Activated CD8-positive, alpha-beta memory T cell treated with anti-CD3 and anti-CD28 coated beads for 36 hours (primary cell): Measurements from ENCODE around the gene TRIM46. TPM values are rescaled to one million over a fixed set of nuclear protein-coding genes. Genes with fewer than 3 reads are reported as not detected.
"Not testable (repeated sequence)": the region's sequence is repeated elsewhere in the genome, so short reads cannot be mapped to it uniquely, and the experiment has no call there.

ENCODE experiments used
- CTCF ChIA-PET: fragments of 350-600 bp; sonication (Branson Sonifier 250); formaldehyde crosslinking; loops from one replicate; lab custom pipeline; 2021; ENCODE audit warnings: antibody characterized with exemption; lab: Charles Lee
- POLR2A ChIA-PET: fragments of 350-600 bp; sonication (Branson Sonifier 250); formaldehyde crosslinking; loops from one replicate; lab custom pipeline; 2021; ENCODE audit warnings: antibody characterized with exemption; lab: Charles Lee
- total RNA-seq, 2 experiments: library from RNA; stranded (reverse); gene quantifications; one replicate each; pipeline ENCODE4 v1.2.3, GENCODE V29; 2021

The TRIM46 gene
- total RNA-seq, 2 experiments from 2014 or later, result 7.3 to 7.8 TPM

GRCh38 chr1:155206891-155207805 lies 33.5 kb downstream of the TRIM46 start:
- CTCF ChIA-PET, result interaction anchor here (0.5 to 2.9 kb wide), 20 partner anchors 9 to 281 kb away, joined by 3 to 28 read pairs (median 6); partner anchors contain the start of gene KRTCAP2
- POLR2A ChIA-PET, result interaction anchor here (0.6 to 4.0 kb wide), 6 partner anchors 13 to 153 kb away, joined by 3 to 25 read pairs (median 4); no protein-coding TSS in a partner anchor

- ChIA-PET POLR2A (interaction anchor here (0.7 to 4.0 kb wide), 2 partner anchors 14 to 51 kb away, joined by 5 to 25 read pairs; no protein-coding TSS in a partner anchor), CTCF (interaction anchor here (0.8 to 2.9 kb wide), 8 partner anchors 11 to 43 kb away, joined by 5 to 28 read pairs (median 10); a partner anchor contains a TSS)
These were observed 34.3 kb downstream of the TRIM46 start, which contains the start of gene THBS3 for GRCh38 chr1:155207806-155208540. THBS3 (minus strand) TSS chr1:155207897; CDS start chr1:155207876, 21 bp downstream.

GRCh38 chr1:155208541-155209311 lies 35.1 kb downstream of the TRIM46 start, which contains the start of gene MTX1:
MTX1 (plus strand) TSS chr1:155208695; CDS start chr1:155208805, 110 bp downstream.
- POLR2A ChIA-PET, result interaction anchor here (1.0 to 4.0 kb wide), 3 partner anchors 12 to 18 kb away, joined by 3 to 25 read pairs (median 5); no protein-coding TSS in a partner anchor
- CTCF ChIA-PET, result interaction anchor here (0.9 to 2.9 kb wide), 7 partner anchors 10 to 42 kb away, joined by 3 to 28 read pairs (median 10); no protein-coding TSS in a partner anchor

GRCh38 chr1:155209312-155209721 lies 35.7 kb downstream of the TRIM46 start:
- ChIA-PET CTCF (interaction anchor here (0.9 to 2.4 kb wide), 2 partner anchors 16 to 18 kb away, joined by 3 to 9 read pairs; no protein-coding TSS in a partner anchor), POLR2A (interaction anchor here (1.0 to 4.0 kb wide), 3 partner anchors 13 to 17 kb away, joined by 3 to 25 read pairs (median 5); no protein-coding TSS in a partner anchor)

- ChIA-PET CTCF (no interaction called here), POLR2A (interaction anchor here (4.0 kb wide), 1 partner anchor 17 kb away, joined by 25 read pairs; no protein-coding TSS in a partner anchor)
These were observed 36.9 kb downstream of the TRIM46 start for GRCh38 chr1:155210314-155211104.

GRCh38 chr1:155211381-155212050 lies 37.9 kb downstream of the TRIM46 start:
- ChIA-PET POLR2A (interaction anchor here (0.6 kb wide), 1 partner anchor 12 kb away, joined by 4 read pairs; no protein-coding TSS in a partner anchor), CTCF (interaction anchor here (0.7 to 0.8 kb wide), 2 partner anchors 33 to 39 kb away, joined by 3 to 4 read pairs; no protein-coding TSS in a partner anchor)

GRCh38 chr1:155212051-155212440 lies 38.4 kb downstream of the TRIM46 start:
- CTCF ChIA-PET, result interaction anchor here (0.8 kb wide), 1 partner anchor 39 kb away, joined by 3 read pairs; no protein-coding TSS in a partner anchor
- POLR2A ChIA-PET, result not testable (repeated sequence)

GRCh38 chr1:155214702-155215101 lies 41.1 kb downstream of the TRIM46 start:
- CTCF ChIA-PET, result not testable (repeated sequence)

GRCh38 chr1:155218854-155219591 lies 45.4 kb downstream of the TRIM46 start:
- ChIA-PET POLR2A (no interaction called here), CTCF (interaction anchor here (1.2 to 2.6 kb wide), 3 partner anchors 12 to 32 kb away, joined by 3 to 8 read pairs (median 5); partner anchors contain the start of genes MTX1 and THBS3)

More at GRCh38 chr1:155214702-155215101, 41.1 kb downstream of the TRIM46 start:
- POLR2A ChIA-PET, result not testable (repeated sequence)

- ChIA-PET CTCF (interaction anchor here (2.6 kb wide), 1 partner anchor 12 kb away, joined by 8 read pairs; the partner anchor contains the start of genes MTX1 and THBS3), POLR2A (no interaction called here)
These were observed 46.0 kb downstream of the TRIM46 start for GRCh38 chr1:155219592-155220031.

- POLR2A ChIA-PET, result not testable (repeated sequence)
- CTCF ChIA-PET, result interaction anchor here (2.6 kb wide), 1 partner anchor 13 kb away, joined by 8 read pairs; the partner anchor contains the start of genes MTX1 and THBS3
These were observed 46.7 kb downstream of the TRIM46 start for GRCh38 chr1:155220211-155220965.

- ChIA-PET POLR2A (no interaction called here), CTCF (no interaction called here)
These were observed 49.4 kb downstream of the TRIM46 start for GRCh38 chr1:155223047-155223446.

- CTCF ChIA-PET, result interaction anchor here (0.7 to 1.3 kb wide), 7 partner anchors 16 to 134 kb away, joined by 3 to 10 read pairs (median 4); partner anchors contain the start of genes MTX1 and THBS3
- POLR2A ChIA-PET, result not testable (repeated sequence)
These were observed 51.7 kb downstream of the TRIM46 start for GRCh38 chr1:155225404-155225759.

- ChIA-PET POLR2A (interaction anchor here (0.7 to 2.9 kb wide), 4 partner anchors 15 to 32 kb away, joined by 3 to 9 read pairs (median 6); partner anchors contain the start of gene MTX1), CTCF (interaction anchor here (0.7 to 2.2 kb wide), 10 partner anchors 14 to 141 kb away, joined by 3 to 10 read pairs (median 5); partner anchors contain the start of genes KRTCAP2, MTX1 and THBS3)
These were observed 52.7 kb downstream of the TRIM46 start for GRCh38 chr1:155226188-155226909.
